SK-N-SH (cell line): ENCODE data around the gene PKP2. TPM values are rescaled to one million over a fixed set of nuclear protein-coding genes. Genes with fewer than 3 reads are reported as not detected.

Source experiments
- CTCF ChIA-PET: fragments of 300-600, 350-600 bp; formaldehyde crosslinking; extraction: SDS; loops from one replicate; lab custom pipeline; 2021; lab: Yijun Ruan, JAX
- POLR2A ChIA-PET: fragments of 350-600 bp; sonication (Branson Sonifier 250); formaldehyde crosslinking; extraction: SDS; loops from one replicate; lab custom pipeline; 2020; ENCODE audit warnings: antibody characterized with exemption, inconsistent platforms; lab: Yijun Ruan, JAX
- DNase-seq: peaks from one replicate; pipeline ENCODE4 v3.0.0; 2012
- H2AFZ ChIP-seq: fragments of 200-600 bp; sonication (generic); 2 replicates; pipeline ENCODE4 v1.8.1; 2016; ENCODE audit warnings: antibody characterized with exemption, mild to moderate bottlenecking, low read depth
- H3F3A ChIP-seq: fragments of 200-600 bp; sonication (generic); replicated peaks from 2 replicates; pipeline ENCODE3; 2016; ENCODE audit warnings: antibody characterized with exemption, mild to moderate bottlenecking; ENCODE audit not compliant: insufficient read depth
- H3K27ac ChIP-seq, 2 experiments: fragments of 200-500 bp in 1 of 2; fragments of 200-600 bp in 1 of 2; sonication (Bioruptor generic) in 1 of 2; sonication (generic), shearing (Covaris generic) in 1 of 2; 2 replicates each; pipeline versions ENCODE4 v1.5.1 to v1.6.1; 2014 to 2016; ENCODE audit warnings: low read depth in 2 of 2, inconsistent platforms in 1 of 2, low read length in 1 of 2, mild to moderate bottlenecking in 1 of 2, mixed read lengths in 1 of 2
- H3K27me3 ChIP-seq: fragments of 200-600 bp; sonication (generic), shearing (Covaris generic); 2 replicates; pipeline ENCODE4 v1.6.1; 2016; ENCODE audit warnings: mixed run types; ENCODE audit not compliant: insufficient read depth
- H3K36me3 ChIP-seq, 2 experiments: fragments of 200-500 bp in 1 of 2; fragments of 200-600 bp in 1 of 2; sonication (Bioruptor generic) in 1 of 2; sonication (generic) in 1 of 2; replicated peaks in 1 of 2; 2 replicates each; pipeline versions ENCODE3 to v1.5.1; 2014 to 2016; ENCODE audit warnings: low read length in 1 of 2, mild to moderate bottlenecking in 1 of 2; ENCODE audit not compliant: insufficient read depth in 2 of 2, control insufficient read depth in 1 of 2
- H3K4me1 ChIP-seq, 2 experiments: fragments of 200-500 bp in 1 of 2; fragments of 200-600 bp in 1 of 2; sonication (Bioruptor generic) in 1 of 2; sonication (generic), shearing (Covaris generic) in 1 of 2; 2 replicates each; pipeline versions ENCODE4 v1.5.1 to v1.6.1; 2014 to 2016; ENCODE audit warnings: low read depth in 1 of 2, low read length in 1 of 2, mixed run types in 1 of 2; ENCODE audit not compliant: insufficient read depth in 2 of 2, control insufficient read depth in 1 of 2
- H3K4me2 ChIP-seq: fragments of 200-600 bp; sonication (generic), shearing (Covaris generic); 2 replicates; pipeline ENCODE4 v1.6.1; 2017; ENCODE audit warnings: mixed run types
- H3K4me3 ChIP-seq, 2 experiments: fragments of 200-500 bp in 1 of 2; fragments of 200-600 bp in 1 of 2; sonication (Bioruptor generic) in 1 of 2; sonication (generic), shearing (Covaris generic) in 1 of 2; 2 replicates each; pipeline versions ENCODE4 v1.5.1 to v1.8.1; 2014 to 2016; ENCODE audit warnings: low read depth in 2 of 2, inconsistent platforms in 1 of 2, low read length in 1 of 2, mild to moderate bottlenecking in 1 of 2, mixed read lengths in 1 of 2, moderate library complexity in 1 of 2
- H3K79me2 ChIP-seq: fragments of 200-600 bp; sonication (generic); 2 replicates; pipeline ENCODE4 v1.8.1; 2017; ENCODE audit warnings: mild to moderate bottlenecking; ENCODE audit not compliant: insufficient read depth
- H3K9ac ChIP-seq: fragments of 200-600 bp; sonication (generic); 2 replicates; pipeline ENCODE4 v1.6.1; 2017; ENCODE audit warnings: mixed run types
- H3K9me2 ChIP-seq: fragments of 200-600 bp; sonication (generic); 2 replicates; pipeline ENCODE4 v1.6.1; 2017; ENCODE audit warnings: mixed run types
- H3K9me3 ChIP-seq: fragments of 200-600 bp; sonication (generic); 2 replicates; pipeline ENCODE4 v1.6.1; 2017; ENCODE audit warnings: mixed run types, mild to moderate bottlenecking, moderate library complexity
- H4K20me1 ChIP-seq: fragments of 200-600 bp; sonication (generic); 2 replicates; pipeline ENCODE4 v1.6.1; 2017; ENCODE audit warnings: mild to moderate bottlenecking, mixed run types; ENCODE audit not compliant: insufficient read depth
- ELF1 ChIP-seq: IDR thresholded peaks from 2 replicates; pipeline ENCODE4 v1.4.0; 2012
- EZH2phosphoT487 ChIP-seq: fragments of 200-600 bp; sonication (generic); IDR thresholded peaks from 2 replicates; pipeline ENCODE4 v1.6.1; 2017; ENCODE audit warnings: low read depth, mixed run types, mild to moderate bottlenecking, antibody characterized with exemption, moderate library complexity, borderline replicate concordance
- FOXJ3 ChIP-seq: sonication (generic); formaldehyde crosslinking; IDR thresholded peaks from 2 replicates; pipeline ENCODE4 v1.5.1; 2020; ENCODE audit warnings: mild to moderate bottlenecking, missing genetic modification reagents
- FOXM1 ChIP-seq: IDR thresholded peaks from 2 replicates; pipeline ENCODE4 v1.4.0; 2012; ENCODE audit warnings: low read depth, mild to moderate bottlenecking
- JUND ChIP-seq: IDR thresholded peaks from 2 replicates; pipeline ENCODE4 v1.4.0; 2012
- MXI1 ChIP-seq: IDR thresholded peaks from 2 replicates; pipeline ENCODE4 v1.6.1; 2012; ENCODE audit warnings: mild to moderate bottlenecking, low read depth, low read length, improper control_type of control experiment
- NRF1 ChIP-seq: IDR thresholded peaks from 2 replicates; pipeline ENCODE4 v1.6.1; 2012; ENCODE audit warnings: low read depth, mild to moderate bottlenecking, low read length
- PBX3 ChIP-seq: IDR thresholded peaks from 2 replicates; pipeline ENCODE4; 2012
- REST ChIP-seq: IDR thresholded peaks from 2 replicates; pipeline ENCODE4 v1.6.1; 2012; ENCODE audit warnings: mild to moderate bottlenecking, low read depth, low read length, moderate library complexity
- RFX5 ChIP-seq: IDR thresholded peaks from 2 replicates; pipeline ENCODE4 v1.6.1; 2012; ENCODE audit warnings: mild to moderate bottlenecking, improper control_type of control experiment, low read length
- SIN3A ChIP-seq: IDR thresholded peaks from 2 replicates; pipeline ENCODE4 v1.6.1; 2012; ENCODE audit warnings: low read depth, mild to moderate bottlenecking, low read length, moderate library complexity, borderline replicate concordance
- TAF1 ChIP-seq: IDR thresholded peaks from 2 replicates; pipeline ENCODE4 v1.6.1; 2012; ENCODE audit warnings: low read depth, mild to moderate bottlenecking, low read length, moderate library complexity, borderline replicate concordance
- TCF12 ChIP-seq: IDR thresholded peaks from 2 replicates; pipeline ENCODE4 v1.4.0; 2012
- TEAD4 ChIP-seq: IDR thresholded peaks from 2 replicates; pipeline ENCODE4 v1.4.0; 2012; ENCODE audit warnings: mild to moderate bottlenecking, borderline replicate concordance; ENCODE audit not compliant: insufficient read depth
- WGBS: methylation state at CpG from one replicate; pipeline ENCODE4 v1.1.6; 2017; ENCODE audit warnings: low lambda C conversion rate; 5-methylcytosine and 5-hydroxymethylcytosine counted together
- polyA plus RNA-seq, 3 experiments: library from polyadenylated mRNA; depleted of rRNA; stranded (reverse); fragments of >200 nt; gene quantifications; 2 replicates each; pipeline ENCODE4 v1.2.3, GENCODE V29; 2012
- TF ChIP-seq, protein P1 (sequence below): IDR thresholded peaks from 2 replicates; pipeline ENCODE4 v1.4.0; 2012; ENCODE audit warnings: low read depth, borderline replicate concordance

PKP2 gene
- polyA plus RNA-seq, 1 of the 3 experiments (the other 2 are of a cell fraction): 0.10 TPM

DNA sequence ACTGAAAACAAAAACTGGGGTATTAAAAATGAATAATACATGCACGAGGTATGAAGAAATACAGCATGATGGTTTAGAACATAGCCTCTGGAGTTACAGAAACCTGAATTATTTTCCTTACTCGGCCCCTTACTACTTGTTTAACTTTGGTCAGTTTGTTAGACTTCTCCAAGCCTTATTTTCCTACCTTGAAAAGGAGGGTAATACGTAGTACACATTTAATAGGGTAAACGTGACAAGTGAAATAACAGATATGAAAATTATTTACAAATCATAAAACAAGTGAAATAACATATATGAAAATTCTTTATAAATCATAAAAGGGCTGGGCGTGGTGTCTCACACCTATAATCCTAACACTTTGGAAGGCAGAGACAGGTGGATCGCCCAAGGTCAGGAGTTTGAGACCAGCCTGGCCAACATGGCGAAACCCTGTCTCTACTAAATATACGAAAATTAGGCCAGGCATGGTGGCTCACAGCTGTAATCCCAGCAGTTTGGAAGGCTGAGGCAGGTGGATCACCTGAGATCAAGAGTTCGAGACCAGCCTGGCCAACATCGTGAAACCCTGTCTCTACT, 11.4 kb upstream of the PKP2 start:
- Histone ChIP-seq H3K27ac (no peak overlapping the region), H3K27me3 (no peaks in the 10 kb centered on the region; the same call in 1 of the 2 replicates), H3K4me2 (no peak overlapping the region), H3K9me2 (no peaks in the 10 kb centered on the region), H4K20me1 (no peaks in the 10 kb centered on the region), H3K4me1 (no peaks in the 10 kb centered on the region), H3F3A (no peaks in the 10 kb centered on the region), H3K9me3 (no peaks in the 10 kb centered on the region), H3K79me2 (no peaks in the 10 kb centered on the region), H3K9ac (no peak overlapping the region), H3K4me3 (no peak overlapping the region), H2AFZ (no peak overlapping the region), H3K36me3 (no peaks in the 10 kb centered on the region)
- no peak for TF ChIP-seq PBX3
- TF ChIP-seq EZH2phosphoT487: no peak
- no peak for TF ChIP-seq REST
- no peak for TF ChIP-seq NRF1
- no peak for TF ChIP-seq TCF12
- TF ChIP-seq, protein P1, sequence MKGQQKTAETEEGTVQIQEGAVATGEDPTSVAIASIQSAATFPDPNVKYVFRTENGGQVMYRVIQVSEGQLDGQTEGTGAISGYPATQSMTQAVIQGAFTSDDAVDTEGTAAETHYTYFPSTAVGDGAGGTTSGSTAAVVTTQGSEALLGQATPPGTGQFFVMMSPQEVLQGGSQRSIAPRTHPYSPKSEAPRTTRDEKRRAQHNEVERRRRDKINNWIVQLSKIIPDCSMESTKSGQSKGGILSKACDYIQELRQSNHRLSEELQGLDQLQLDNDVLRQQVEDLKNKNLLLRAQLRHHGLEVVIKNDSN: no peak
- no peak for TF ChIP-seq TEAD4
- no peak for TF ChIP-seq MXI1
- TF ChIP-seq FOXM1: no peak
- no peak for TF ChIP-seq RFX5
- TF ChIP-seq ELF1: no peak
- ChIA-PET POLR2A (no interaction called here), CTCF (interaction anchor here (1.5 kb wide), 1 partner anchor 11 kb away, joined by 4 read pairs; no protein-coding TSS in a partner anchor)
- 50% methylated on average over 10 of the region's 10 CpGs for WGBS
- DNase-seq: no peak

DNA sequence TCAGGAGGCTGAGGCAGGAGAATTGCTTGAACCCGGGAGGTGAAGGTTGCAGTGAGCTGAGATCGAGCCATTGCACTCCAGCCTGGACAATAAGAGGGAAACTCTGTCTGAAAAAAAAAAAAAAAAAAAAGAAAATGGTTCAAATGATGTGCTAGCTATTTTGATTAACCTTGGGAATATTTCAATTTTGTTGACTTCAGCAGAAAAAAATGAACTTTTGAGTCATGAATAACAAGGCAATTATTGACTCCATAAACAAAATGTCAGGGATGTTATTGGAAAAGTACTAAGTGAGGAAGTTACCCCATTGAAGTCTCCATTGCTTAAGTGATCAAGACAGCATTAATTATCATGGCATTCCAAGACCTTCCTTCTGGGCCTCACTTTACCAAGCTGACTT, 10.6 kb upstream of the PKP2 start:
- ChIA-PET POLR2A (no interaction called here), CTCF (interaction anchor here (1.5 kb wide), 1 partner anchor 12 kb away, joined by 4 read pairs; no protein-coding TSS in a partner anchor)
- TF ChIP-seq, protein P1: no peak
- TF ChIP-seq FOXJ3 (CRISPR knock-in tag) (no peak), JUND (no peak), SIN3A (no peak), TAF1 (no peak), NRF1 (no peak)
- no peaks in the 10 kb centered on the region for H3K9me3 ChIP-seq
- no peaks in the 10 kb centered on the region for H3K36me3 ChIP-seq
- H3K9ac ChIP-seq: no peak overlapping the region
- H3K27me3 ChIP-seq: no peaks in the 10 kb centered on the region; the same call in 1 of the 2 replicates
- no peak overlapping the region for H2AFZ ChIP-seq
- no peak for DNase-seq
- no peaks in the 10 kb centered on the region for H3K4me1 ChIP-seq
- H3F3A ChIP-seq: no peaks in the 10 kb centered on the region
- no peak overlapping the region for H3K4me3 ChIP-seq
- no peaks in the 10 kb centered on the region for H4K20me1 ChIP-seq
- no peaks in the 10 kb centered on the region for H3K9me2 ChIP-seq
- H3K79me2 ChIP-seq: no peaks in the 10 kb centered on the region
- no peak overlapping the region for H3K4me2 ChIP-seq
- no peak overlapping the region for H3K27ac ChIP-seq
- WGBS: 15% methylated on average over 2 of the region's 2 CpGs
